ENCODE measurements around the gene S100A3. TPM values are rescaled to one million over a fixed set of nuclear protein-coding genes. Genes with fewer than 3 reads are reported as not detected.
"Not testable (repeated sequence)": the region's sequence is repeated elsewhere in the genome, so short reads cannot be mapped to it uniquely, and the experiment has no call there.

S100A3 gene
- polyA plus RNA-seq, 3 donors: 0.31 to 0.54 TPM; not detected in 1

- Mint-ChIP-seq H3K27ac (no peak overlapping the region), H3K36me3 (no peaks in the 10 kb centered on the region), H3K4me3 (no peak overlapping the region), H3K27me3 (ENCODE audit: low read depth in 3 of 3) (peaks cover 4 to 11% (median 4%) of the 10 kb centered on the region in 3 donors), H3K4me1 (peaks cover 4% of the 10 kb centered on the region), H3K9me3 (peaks cover 0 to 3% (median 0%) of the 10 kb centered on the region in 7 donors)
- Histone ChIP-seq H3K9me3 (replicated peaks in 1 of 2; ENCODE audit: control insufficient read depth in 1 of 2, insufficient read depth in 1 of 2, low read length in 2 of 2) (no peaks in the 10 kb centered on the region), H3K9ac (ENCODE audit: insufficient read depth, low read length, poor library complexity, severe bottlenecking) (no peak overlapping the region), H3K27me3 (ENCODE audit: control insufficient read depth in 2 of 2, insufficient read depth in 2 of 2, low read length in 2 of 2) (no peaks in the 10 kb centered on the region), H3K79me2 (ENCODE audit: insufficient read depth, low read length) (no peaks in the 10 kb centered on the region), H3K4me3 (replicated peaks in 1 of 3; ENCODE audit: low read depth in 2 of 3, low read length in 3 of 3) (no peak overlapping the region), H3K27ac (ENCODE audit: low read depth in 1 of 2, low read length in 2 of 2) (no peak overlapping the region), H2AFZ (ENCODE audit: insufficient read depth, low read depth, low read length, poor library complexity, severe bottlenecking) (no peak overlapping the region), H4K20me1 (ENCODE audit: insufficient read depth, low read length) (no peaks in the 10 kb centered on the region), H3K36me3 (replicated peaks in 1 of 2; ENCODE audit: control insufficient read depth in 1 of 2, insufficient read depth in 2 of 2, low read length in 2 of 2) (no peaks in the 10 kb centered on the region), H3K4me2 (replicated peaks; ENCODE audit: extremely low read depth, low read length, poor library complexity, severe bottlenecking) (no peak overlapping the region), H3K4me1 (ENCODE audit: control insufficient read depth in 1 of 2, insufficient read depth in 2 of 2, low read length in 2 of 2) (no peaks in the 10 kb centered on the region)
- intact Hi-C loops (cut with micrococcal nuclease): no loop called here
- TF ChIP-seq CTCF (IDR thresholded peaks at IDR 0.05): no peak
- DNase-seq: no peak
- WGBS (ENCODE audit: insufficient coverage): no CpG with 5 or more reads among the region's 1 CpG
These were observed 35.9 kb upstream of the S100A3 start for GRCh38 chr1:153585006-153585405.

- no peak overlapping the region for H3K9ac ChIP-seq (ENCODE audit: insufficient read depth, low read length, poor library complexity, severe bottlenecking)
- no peaks in the 10 kb centered on the region for H4K20me1 ChIP-seq (ENCODE audit: insufficient read depth, low read length)
- no peaks in the 10 kb centered on the region for H3K4me1 ChIP-seq (ENCODE audit: control insufficient read depth in 1 of 2, insufficient read depth in 2 of 2, low read length in 2 of 2)
- no peaks in the 10 kb centered on the region for H3K9me3 ChIP-seq (replicated peaks in 1 of 2; ENCODE audit: control insufficient read depth in 1 of 2, insufficient read depth in 1 of 2, low read length in 2 of 2)
- no peak overlapping the region for H2AFZ ChIP-seq (ENCODE audit: insufficient read depth, low read depth, low read length, poor library complexity, severe bottlenecking)
- Mint-ChIP-seq H3K9me3 (peaks cover 0 to 3% (median 0%) of the 10 kb centered on the region in 7 donors), H3K36me3 (no peaks in the 10 kb centered on the region), H3K27me3 (ENCODE audit: low read depth in 3 of 3) (peaks cover 4 to 8% (median 7%) of the 10 kb centered on the region in 3 donors), H3K27ac (no peak overlapping the region), H3K4me3 (no peak overlapping the region), H3K4me1 (peaks cover 4% of the 10 kb centered on the region)
- H3K27me3 ChIP-seq (ENCODE audit: control insufficient read depth in 2 of 2, insufficient read depth in 2 of 2, low read length in 2 of 2): no peaks in the 10 kb centered on the region
- no peaks in the 10 kb centered on the region for H3K79me2 ChIP-seq (ENCODE audit: insufficient read depth, low read length)
- TF ChIP-seq CTCF (IDR thresholded peaks at IDR 0.05): no peak
- H3K4me2 ChIP-seq (replicated peaks; ENCODE audit: extremely low read depth, low read length, poor library complexity, severe bottlenecking): no peak overlapping the region
- no CpG with 5 or more reads among the region's 2 CpGs for WGBS (ENCODE audit: insufficient coverage)
- H3K4me3 ChIP-seq (replicated peaks in 1 of 3; ENCODE audit: low read depth in 2 of 3, low read length in 3 of 3): no peak overlapping the region
- DNase-seq: no peak
- intact Hi-C loops (cut with micrococcal nuclease): no loop called here
- no peaks in the 10 kb centered on the region for H3K36me3 ChIP-seq (replicated peaks in 1 of 2; ENCODE audit: control insufficient read depth in 1 of 2, insufficient read depth in 2 of 2, low read length in 2 of 2)
- no peak overlapping the region for H3K27ac ChIP-seq (ENCODE audit: low read depth in 1 of 2, low read length in 2 of 2)
These were observed 34.9 kb upstream of the S100A3 start for GRCh38 chr1:153583976-153584375.

GRCh38 chr1:153583514-153583913 is 34.5 kb upstream of the S100A3 start:
- DNase-seq; H3K9me3 Mint-ChIP-seq; H3K4me1 ChIP-seq (ENCODE audit: control insufficient read depth in 1 of 2, insufficient read depth in 2 of 2, low read length in 2 of 2); intact Hi-C loops (cut with micrococcal nuclease); H3K27ac ChIP-seq (ENCODE audit: low read depth in 1 of 2, low read length in 2 of 2); H3K27ac Mint-ChIP-seq; H3K36me3 ChIP-seq (replicated peaks in 1 of 2; ENCODE audit: control insufficient read depth in 1 of 2, insufficient read depth in 2 of 2, low read length in 2 of 2); H3K27me3 Mint-ChIP-seq (ENCODE audit: low read depth in 3 of 3); H3K4me2 ChIP-seq (replicated peaks; ENCODE audit: extremely low read depth, low read length, poor library complexity, severe bottlenecking); H3K4me1 Mint-ChIP-seq; H4K20me1 ChIP-seq (ENCODE audit: insufficient read depth, low read length); H3K4me3 ChIP-seq (replicated peaks in 1 of 3; ENCODE audit: low read depth in 2 of 3, low read length in 3 of 3); H3K4me3 Mint-ChIP-seq; H3K9ac ChIP-seq (ENCODE audit: insufficient read depth, low read length, poor library complexity, severe bottlenecking); H2AFZ ChIP-seq (ENCODE audit: insufficient read depth, low read depth, low read length, poor library complexity, severe bottlenecking); H3K9me3 ChIP-seq (replicated peaks in 1 of 2; ENCODE audit: control insufficient read depth in 1 of 2, insufficient read depth in 1 of 2, low read length in 2 of 2); H3K36me3 Mint-ChIP-seq; H3K79me2 ChIP-seq (ENCODE audit: insufficient read depth, low read length); H3K27me3 ChIP-seq (ENCODE audit: control insufficient read depth in 2 of 2, insufficient read depth in 2 of 2, low read length in 2 of 2): not testable (repeated sequence)
- 100% methylated on average over 1 of the region's 3 CpGs for WGBS (ENCODE audit: insufficient coverage)
